HFF-Myc (cell line): ENCODE measurements around the gene MPZ.

ENCODE experiments used
- DNase-seq: peaks from one replicate; pipeline ENCODE4 v3.0.0-alpha.2; 2011; ENCODE audit warnings: low read depth; ENCODE audit errors: extremely low read depth
- H3K4me3 ChIP-seq: replicated peaks from 2 replicates; pipeline ENCODE4 v1.5.1; 2011; ENCODE audit warnings: low read depth, mild to moderate bottlenecking, control low read depth, low read length
- TF ChIP-seq, protein P1 (sequence below): IDR thresholded peaks from 2 replicates; pipeline ENCODE4 v1.5.1; 2012; ENCODE audit warnings: mild to moderate bottlenecking, low read depth, low read length, control low read depth; ENCODE audit errors: missing control alignments

The MPZ gene

GRCh38 chr1:161282991-161283390 lies 26.8 kb downstream of the MPZ start:
- TF ChIP-seq, protein P1, sequence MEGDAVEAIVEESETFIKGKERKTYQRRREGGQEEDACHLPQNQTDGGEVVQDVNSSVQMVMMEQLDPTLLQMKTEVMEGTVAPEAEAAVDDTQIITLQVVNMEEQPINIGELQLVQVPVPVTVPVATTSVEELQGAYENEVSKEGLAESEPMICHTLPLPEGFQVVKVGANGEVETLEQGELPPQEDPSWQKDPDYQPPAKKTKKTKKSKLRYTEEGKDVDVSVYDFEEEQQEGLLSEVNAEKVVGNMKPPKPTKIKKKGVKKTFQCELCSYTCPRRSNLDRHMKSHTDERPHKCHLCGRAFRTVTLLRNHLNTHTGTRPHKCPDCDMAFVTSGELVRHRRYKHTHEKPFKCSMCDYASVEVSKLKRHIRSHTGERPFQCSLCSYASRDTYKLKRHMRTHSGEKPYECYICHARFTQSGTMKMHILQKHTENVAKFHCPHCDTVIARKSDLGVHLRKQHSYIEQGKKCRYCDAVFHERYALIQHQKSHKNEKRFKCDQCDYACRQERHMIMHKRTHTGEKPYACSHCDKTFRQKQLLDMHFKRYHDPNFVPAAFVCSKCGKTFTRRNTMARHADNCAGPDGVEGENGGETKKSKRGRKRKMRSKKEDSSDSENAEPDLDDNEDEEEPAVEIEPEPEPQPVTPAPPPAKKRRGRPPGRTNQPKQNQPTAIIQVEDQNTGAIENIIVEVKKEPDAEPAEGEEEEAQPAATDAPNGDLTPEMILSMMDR = no peak
- H3K4me3 ChIP-seq = no peak overlapping the region
- DNase-seq = no peak

- no peak overlapping the region for H3K4me3 ChIP-seq
- TF ChIP-seq, protein P1 = no peak
- DNase-seq = no peak
Measured at GRCh38 chr1:161274874-161275273, 34.9 kb downstream of the MPZ start.

- DNase-seq = no peak
- H3K4me3 ChIP-seq = no peak overlapping the region
- TF ChIP-seq, protein P1 = no peak
Measured at GRCh38 chr1:161273402-161273801, 36.4 kb downstream of the MPZ start.

DNA sequence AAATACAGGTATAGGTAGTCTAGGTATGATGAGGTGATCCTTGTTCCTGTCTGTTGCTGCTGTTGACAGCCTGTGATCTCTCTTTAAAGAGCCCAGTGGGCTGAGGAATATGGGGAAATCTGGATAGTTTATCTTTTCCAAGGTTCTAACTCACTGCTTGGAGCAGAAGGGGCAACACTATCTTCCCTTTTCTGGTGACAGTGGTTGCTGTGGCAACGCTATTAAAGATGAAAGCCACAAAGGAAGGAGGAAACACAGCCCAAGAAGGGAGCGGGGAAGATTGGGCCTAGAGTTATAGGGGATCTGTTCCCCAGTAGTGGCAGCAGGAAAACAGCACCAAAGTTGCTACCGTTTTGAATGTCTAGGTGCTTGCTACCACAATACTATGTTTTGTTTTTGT lies 42.4 kb downstream of the MPZ start:
- no peak overlapping the region for H3K4me3 ChIP-seq
- TF ChIP-seq, protein P1 = no peak
- no peak for DNase-seq

- no peak for DNase-seq
- no peak overlapping the region for H3K4me3 ChIP-seq
- TF ChIP-seq, protein P1 = no peak
Measured at GRCh38 chr1:161266836-161267235, 42.9 kb downstream of the MPZ start.

DNA sequence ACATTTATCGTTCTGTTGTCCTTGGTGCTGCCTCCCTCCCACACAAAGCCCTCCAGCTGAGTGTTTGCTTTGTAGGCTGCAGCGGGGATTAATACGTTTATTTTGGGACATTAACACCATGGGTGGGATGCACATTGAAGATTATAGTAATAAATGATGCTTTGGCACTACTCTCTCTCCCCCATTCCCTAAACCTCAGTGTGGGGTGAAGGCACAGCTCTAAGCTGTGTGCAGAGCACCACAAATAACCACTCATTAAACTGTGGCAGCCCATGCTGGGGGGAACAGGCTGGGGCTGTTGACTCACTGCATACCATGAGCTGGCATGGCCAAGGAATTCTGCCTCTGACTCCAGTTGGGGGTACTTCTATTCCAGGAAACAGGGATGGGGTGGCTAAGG lies 43.6 kb downstream of the MPZ start:
- DNase-seq = no peak
- TF ChIP-seq, protein P1 = no peak

GRCh38 chr1:161265305-161265704 lies 44.5 kb downstream of the MPZ start:
- TF ChIP-seq, protein P1 = no peak
- H3K4me3 ChIP-seq = no peak overlapping the region
- DNase-seq = no peak

More for the DNA sequence above, 43.6 kb downstream of the MPZ start:
- no peak overlapping the region for H3K4me3 ChIP-seq
